HL-60 (cell line): ENCODE measurements around the gene NUDT14.

ENCODE experiments used
- DNase-seq, 2 experiments: peaks; one replicate each; pipeline ENCODE4 v3.0.0-alpha.2; 2010 to 2020; ENCODE audit warnings: low read depth in 1 of 2, low spot score in 1 of 2
- H3K27ac ChIP-seq: fragments of 250-450 bp; sonication (Bioruptor Pico); replicated peaks from 2 replicates; pipeline ENCODE4 v1.5.1; 2020; ENCODE audit warnings: mild to moderate bottlenecking, moderate library complexity
- H3K27me3 ChIP-seq: fragments of 250-450 bp; sonication (Bioruptor Pico); 2 replicates; pipeline ENCODE4 v1.5.1; 2021; ENCODE audit warnings: mild to moderate bottlenecking, moderate library complexity; ENCODE audit not compliant: insufficient read depth, poor library complexity, severe bottlenecking
- H3K4me3 ChIP-seq: replicated peaks from 2 replicates; pipeline ENCODE4 v1.5.1; 2011; ENCODE audit warnings: mild to moderate bottlenecking, control low read depth, low read length; ENCODE audit not compliant: insufficient read depth
- GABPA ChIP-seq: IDR thresholded peaks from 2 replicates; pipeline ENCODE4 v1.6.1; 2012; ENCODE audit warnings: low read depth
- POLR2AphosphoS5 ChIP-seq: IDR thresholded peaks from 2 replicates; pipeline ENCODE4 v1.6.1; 2012; ENCODE audit warnings: low read depth
- SPI1 ChIP-seq: IDR thresholded peaks from 2 replicates; pipeline ENCODE4 v1.6.1; 2012; ENCODE audit warnings: low read depth, mild to moderate bottlenecking, borderline replicate concordance
- TF ChIP-seq, protein P1 (sequence below): IDR thresholded peaks from one replicate; pipeline ENCODE4 v1.5.1; 2011; ENCODE audit warnings: low read length, control low read depth, inconsistent platforms; ENCODE audit not compliant: insufficient read depth
- TF ChIP-seq, protein P2 (sequence below): IDR thresholded peaks from 2 replicates; pipeline ENCODE4 v1.6.1; 2012; ENCODE audit warnings: low read depth; ENCODE audit not compliant: insufficient replicate concordance

NUDT14 gene

DNA sequence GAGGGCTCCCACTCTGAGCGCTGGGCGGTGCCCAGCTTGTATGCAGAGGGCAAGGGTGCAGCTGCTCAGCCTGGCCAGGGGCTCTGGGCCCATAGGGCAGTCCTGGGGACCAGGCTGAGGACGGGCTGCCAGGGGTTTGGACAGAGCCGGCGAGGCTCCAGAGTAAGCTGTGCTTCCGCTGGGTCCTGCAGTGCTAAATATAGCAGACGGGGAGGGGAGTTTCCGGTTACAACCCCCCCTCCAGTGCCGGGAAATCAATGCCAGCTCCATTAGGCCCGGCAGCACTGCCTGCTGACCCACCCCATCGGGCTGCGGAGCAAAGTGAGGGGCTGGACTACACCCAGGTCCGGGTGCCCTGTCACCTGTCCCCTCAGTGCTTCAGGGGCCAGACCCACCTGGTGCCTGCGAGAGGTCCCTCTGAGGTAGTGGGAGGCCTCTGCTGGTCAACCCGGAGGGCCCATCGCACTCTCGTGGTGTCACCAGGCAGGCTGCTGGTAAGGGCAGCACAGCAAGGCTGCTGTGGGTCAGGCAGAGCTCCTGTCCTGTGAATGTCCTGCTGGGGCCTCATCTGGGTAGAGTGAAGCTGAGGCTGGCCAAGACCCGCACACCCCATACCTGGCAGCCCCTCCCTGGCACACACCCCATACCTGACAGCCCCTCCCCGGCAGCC, 10.0 kb downstream of the NUDT14 start:
- TF ChIP-seq POLR2AphosphoS5 (no peak), GABPA (no peak), SPI1 (no peak)
- TF ChIP-seq, protein P1, sequence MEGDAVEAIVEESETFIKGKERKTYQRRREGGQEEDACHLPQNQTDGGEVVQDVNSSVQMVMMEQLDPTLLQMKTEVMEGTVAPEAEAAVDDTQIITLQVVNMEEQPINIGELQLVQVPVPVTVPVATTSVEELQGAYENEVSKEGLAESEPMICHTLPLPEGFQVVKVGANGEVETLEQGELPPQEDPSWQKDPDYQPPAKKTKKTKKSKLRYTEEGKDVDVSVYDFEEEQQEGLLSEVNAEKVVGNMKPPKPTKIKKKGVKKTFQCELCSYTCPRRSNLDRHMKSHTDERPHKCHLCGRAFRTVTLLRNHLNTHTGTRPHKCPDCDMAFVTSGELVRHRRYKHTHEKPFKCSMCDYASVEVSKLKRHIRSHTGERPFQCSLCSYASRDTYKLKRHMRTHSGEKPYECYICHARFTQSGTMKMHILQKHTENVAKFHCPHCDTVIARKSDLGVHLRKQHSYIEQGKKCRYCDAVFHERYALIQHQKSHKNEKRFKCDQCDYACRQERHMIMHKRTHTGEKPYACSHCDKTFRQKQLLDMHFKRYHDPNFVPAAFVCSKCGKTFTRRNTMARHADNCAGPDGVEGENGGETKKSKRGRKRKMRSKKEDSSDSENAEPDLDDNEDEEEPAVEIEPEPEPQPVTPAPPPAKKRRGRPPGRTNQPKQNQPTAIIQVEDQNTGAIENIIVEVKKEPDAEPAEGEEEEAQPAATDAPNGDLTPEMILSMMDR = no peak
- TF ChIP-seq, protein P2, sequence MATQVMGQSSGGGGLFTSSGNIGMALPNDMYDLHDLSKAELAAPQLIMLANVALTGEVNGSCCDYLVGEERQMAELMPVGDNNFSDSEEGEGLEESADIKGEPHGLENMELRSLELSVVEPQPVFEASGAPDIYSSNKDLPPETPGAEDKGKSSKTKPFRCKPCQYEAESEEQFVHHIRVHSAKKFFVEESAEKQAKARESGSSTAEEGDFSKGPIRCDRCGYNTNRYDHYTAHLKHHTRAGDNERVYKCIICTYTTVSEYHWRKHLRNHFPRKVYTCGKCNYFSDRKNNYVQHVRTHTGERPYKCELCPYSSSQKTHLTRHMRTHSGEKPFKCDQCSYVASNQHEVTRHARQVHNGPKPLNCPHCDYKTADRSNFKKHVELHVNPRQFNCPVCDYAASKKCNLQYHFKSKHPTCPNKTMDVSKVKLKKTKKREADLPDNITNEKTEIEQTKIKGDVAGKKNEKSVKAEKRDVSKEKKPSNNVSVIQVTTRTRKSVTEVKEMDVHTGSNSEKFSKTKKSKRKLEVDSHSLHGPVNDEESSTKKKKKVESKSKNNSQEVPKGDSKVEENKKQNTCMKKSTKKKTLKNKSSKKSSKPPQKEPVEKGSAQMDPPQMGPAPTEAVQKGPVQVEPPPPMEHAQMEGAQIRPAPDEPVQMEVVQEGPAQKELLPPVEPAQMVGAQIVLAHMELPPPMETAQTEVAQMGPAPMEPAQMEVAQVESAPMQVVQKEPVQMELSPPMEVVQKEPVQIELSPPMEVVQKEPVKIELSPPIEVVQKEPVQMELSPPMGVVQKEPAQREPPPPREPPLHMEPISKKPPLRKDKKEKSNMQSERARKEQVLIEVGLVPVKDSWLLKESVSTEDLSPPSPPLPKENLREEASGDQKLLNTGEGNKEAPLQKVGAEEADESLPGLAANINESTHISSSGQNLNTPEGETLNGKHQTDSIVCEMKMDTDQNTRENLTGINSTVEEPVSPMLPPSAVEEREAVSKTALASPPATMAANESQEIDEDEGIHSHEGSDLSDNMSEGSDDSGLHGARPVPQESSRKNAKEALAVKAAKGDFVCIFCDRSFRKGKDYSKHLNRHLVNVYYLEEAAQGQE = no peak

DNA sequence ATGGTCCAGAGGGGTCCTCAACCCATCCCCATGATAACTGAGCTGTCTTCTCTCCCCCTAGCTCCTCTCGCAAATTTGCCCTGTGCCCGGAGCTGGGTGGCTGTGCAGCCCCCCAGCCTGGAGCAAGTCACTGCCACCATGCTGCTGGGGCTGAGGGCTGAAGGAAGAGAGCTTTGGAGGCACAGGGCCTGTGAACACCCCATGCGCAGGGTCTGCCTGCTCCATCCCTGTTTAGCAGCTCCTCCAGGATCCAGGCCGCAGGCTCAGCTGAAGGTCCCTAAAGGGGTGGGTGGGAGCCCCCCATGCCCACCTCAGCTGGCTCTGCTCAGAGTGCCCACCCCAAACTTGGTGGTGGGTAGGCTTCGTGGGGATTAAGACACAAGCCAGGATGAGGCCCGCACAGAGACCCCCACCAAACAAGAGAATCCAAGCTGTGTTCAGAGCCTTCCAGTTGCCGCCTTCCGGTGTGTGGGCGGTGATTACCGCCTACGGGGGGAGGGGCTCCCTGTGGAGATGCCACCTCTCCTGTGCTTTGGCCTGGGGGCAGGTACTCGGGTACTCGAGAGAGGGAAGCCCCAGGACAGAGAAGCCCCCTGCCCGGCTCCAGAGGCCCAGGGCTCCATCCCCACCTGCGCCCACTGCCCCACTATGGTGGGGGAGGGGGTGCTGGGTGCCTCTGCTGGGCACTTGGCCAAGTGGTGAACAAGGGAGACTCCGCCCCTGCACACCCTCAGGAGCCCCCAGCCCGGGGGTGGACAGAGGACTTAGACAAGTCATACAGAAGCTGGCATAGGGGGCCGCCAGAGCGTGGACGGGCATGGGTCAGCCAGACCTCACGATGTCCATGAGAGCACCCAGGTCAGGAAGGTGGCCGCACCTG, 11.1 kb downstream of the NUDT14 start:
- H3K27me3 ChIP-seq = peaks cover 28% of the 10 kb centered on the region
- no peak overlapping the region for H3K4me3 ChIP-seq
- DNase-seq = no peak
- no peak overlapping the region for H3K27ac ChIP-seq
- TF ChIP-seq, protein P1 = no peak

More for the DNA sequence above, 10.0 kb downstream of the NUDT14 start:
- DNase-seq = no peak
- Histone ChIP-seq H3K27me3 (peaks cover 28% of the 10 kb centered on the region), H3K4me3 (no peak overlapping the region), H3K27ac (no peak overlapping the region)

DNA sequence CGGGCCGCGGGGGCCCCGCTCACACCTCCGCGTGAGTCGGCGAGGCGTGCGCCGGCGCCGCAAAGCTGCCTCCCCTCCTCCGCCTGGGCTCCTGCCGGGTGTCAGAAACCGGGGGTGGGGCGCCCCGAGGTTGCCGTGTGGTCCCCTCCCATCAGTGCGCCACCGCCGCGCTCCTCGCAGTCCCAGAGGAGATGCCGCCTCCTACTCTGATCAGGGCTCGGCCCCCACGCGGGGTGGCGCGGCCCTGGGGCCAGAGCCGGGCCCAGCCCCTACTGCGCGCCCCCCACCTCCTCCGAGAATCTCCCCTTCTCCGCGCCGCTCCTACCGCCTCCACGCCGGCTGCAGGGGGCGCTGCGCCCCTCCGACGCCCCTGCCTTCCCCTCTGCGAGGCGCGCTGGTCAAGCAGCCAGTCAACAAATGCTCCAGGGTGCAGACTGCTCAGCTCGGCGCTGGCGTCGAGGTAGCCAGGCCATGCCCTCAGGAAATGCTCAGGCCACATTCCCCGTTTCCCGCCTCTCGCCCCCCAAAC, 12.1 kb downstream of the NUDT14 start:
- DNase-seq = no peak

More for the DNA sequence above, 12.1 kb downstream of the NUDT14 start:
- H3K27me3 ChIP-seq = peaks cover 28% of the 10 kb centered on the region
- H3K27ac ChIP-seq = no peak overlapping the region
- TF ChIP-seq, protein P1 = no peak
- TF ChIP-seq POLR2AphosphoS5 = no peak
- TF ChIP-seq, protein P2 = no peak
- no peak for TF ChIP-seq GABPA
- TF ChIP-seq SPI1 = no peak
- H3K4me3 ChIP-seq = no peak overlapping the region
